Tongue (tissue), 2 donors: ENCODE results near the gene SELP. TPM values are rescaled to one million over a fixed set of nuclear protein-coding genes. Genes with fewer than 3 reads are reported as not detected.

Experiments
- DNase-seq: peaks from one replicate; pipeline ENCODE4 v3.0.0-alpha.2; 2015
- total RNA-seq: library from RNA; depleted of rRNA; stranded (reverse); fragments of >200 nt; gene quantifications from one replicate; pipeline ENCODE4 v1.2.3, GENCODE V29; 2014

Gene SELP
- total RNA-seq, 1 donor from 2014 or later, result 7.2 TPM

- DNase-seq, result no peak
Measured at GRCh38 chr1:169620565-169620964, 9.4 kb downstream of the SELP start.

- no peak for DNase-seq
Measured at GRCh38 chr1:169618367-169618766, 11.6 kb downstream of the SELP start.

GRCh38 chr1:169615803-169616202 lies 14.1 kb downstream of the SELP start:
- no peak for DNase-seq

GRCh38 chr1:169610858-169611257 lies 19.1 kb downstream of the SELP start:
- no peak for DNase-seq

- DNase-seq, result no peak
Measured at GRCh38 chr1:169610108-169610507, 19.8 kb downstream of the SELP start.

GRCh38 chr1:169608226-169608625 lies 21.7 kb downstream of the SELP start:
- DNase-seq, result no peak

GRCh38 chr1:169604781-169605560 lies 25.0 kb downstream of the SELP start:
- no peak for DNase-seq

GRCh38 chr1:169601096-169601881 lies 28.6 kb downstream of the SELP start:
- peak; percentile 18 for DNase-seq

- DNase-seq, result peak; percentile 18
Measured at GRCh38 chr1:169595764-169596711, 33.9 kb downstream of the SELP start.

GRCh38 chr1:169594391-169594790 lies 35.5 kb downstream of the SELP start:
- DNase-seq, result no peak

GRCh38 chr1:169590932-169591331 lies 39.0 kb downstream of the SELP start:
- no peak for DNase-seq

GRCh38 chr1:169588785-169589485 lies 41.0 kb downstream of the SELP start:
- no peak for DNase-seq

GRCh38 chr1:169588112-169588511 lies 41.8 kb downstream of the SELP start:
- DNase-seq, result no peak

- DNase-seq, result peak; percentile 27
Measured at GRCh38 chr1:169586395-169587255, 43.3 kb downstream of the SELP start, which contains the start of gene F5. TSS of gene F5 (minus strand) at chr1:169586481. CDS start at chr1:169586386, 95 bp downstream.

GRCh38 chr1:169586067-169586394 lies 43.9 kb downstream of the SELP start:
- DNase-seq, result no peak

GRCh38 chr1:169585181-169585580 lies 44.7 kb downstream of the SELP start:
- no peak for DNase-seq

GRCh38 chr1:169584483-169585144 lies 45.3 kb downstream of the SELP start:
- no peak for DNase-seq

GRCh38 chr1:169577981-169578738 lies 51.8 kb downstream of the SELP start:
- no peak for DNase-seq

GRCh38 chr1:169576935-169577331 lies 53.0 kb downstream of the SELP start:
- no peak for DNase-seq
